H1 (cell line): ENCODE data around the gene SLC2A11. TPM values are rescaled to one million over a fixed set of nuclear protein-coding genes. Genes with fewer than 3 reads are reported as not detected.

Experiments
- EGR1 ChIP-seq: IDR thresholded peaks from 2 replicates; pipeline ENCODE4 v1.6.1; 2011; ENCODE audit warnings: low read depth, low read length, borderline replicate concordance
- JUND ChIP-seq: IDR thresholded peaks from 2 replicates; pipeline ENCODE4 v1.6.1; 2011; ENCODE audit warnings: mild to moderate bottlenecking, improper control_type of control experiment, low read length
- POLR2A ChIP-seq, 2 experiments: IDR thresholded peaks; 1 replicate in 1 of 2; 2 replicates in 1 of 2; pipeline ENCODE4 v1.6.1; 2011; ENCODE audit warnings: low read depth in 2 of 2, low read length in 2 of 2, mild to moderate bottlenecking in 2 of 2; ENCODE audit errors: control extremely low read depth in 1 of 2
- SP1 ChIP-seq: IDR thresholded peaks from 2 replicates; pipeline ENCODE4 v1.6.1; 2011; ENCODE audit warnings: low read depth, low read length
- polyA plus RNA-seq, 7 experiments: library from polyadenylated mRNA; depleted of rRNA in 3 of 7; stranded (reverse) in 5 of 7; unstranded in 2 of 7; fragments of >200 nt in 5 of 7; fragments of 200-250 nt in 2 of 7; gene quantifications; 1 replicate in 5 of 7; 2 replicates in 1 of 7; 4 replicates in 1 of 7; pipeline versions ENCODE4 v1.2.1 to v1.2.3, GENCODE V29; 2011 to 2013; ENCODE audit warnings: missing spikeins in 2 of 7, mixed read lengths in 2 of 7
- total RNA-seq: library from RNA; stranded (reverse); fragmentation: NEBNext Ultra II Directional; extraction: Animal tissue kit (Norgen Biotek cat#: 25700); gene quantifications from 2 replicates; pipeline ENCODE4 v1.2.1, GENCODE V29; 2021

Gene SLC2A11
- total and polyA plus RNA-seq, 2 of the 8 experiments (the other 6 are each of a cell fraction or from before 2014, with no cell fraction given), result 10.7 to 12.5 TPM

DNA sequence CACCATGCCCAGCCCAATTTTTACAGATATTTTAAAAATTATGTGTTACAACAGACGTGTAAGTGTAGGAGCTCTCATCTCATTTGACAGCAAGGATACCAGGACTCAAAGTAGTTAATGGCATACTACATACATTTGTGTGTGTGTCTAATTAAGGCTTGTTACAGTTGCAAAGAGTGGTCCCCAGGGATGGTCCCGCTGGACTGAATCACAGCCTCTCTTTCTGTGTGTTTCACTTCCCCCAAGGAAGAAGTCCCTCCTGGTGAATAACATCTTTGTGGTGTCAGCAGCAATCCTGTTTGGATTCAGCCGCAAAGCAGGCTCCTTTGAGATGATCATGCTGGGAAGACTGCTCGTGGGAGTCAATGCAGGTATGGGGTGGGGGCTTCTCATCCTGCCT lies 17.2 kb downstream of the SLC2A11 start (continued):
- TF ChIP-seq JUND (no peak), SP1 (no peak), EGR1 (no peak), POLR2A (IDR thresholded peaks at IDR 0.05; ENCODE audit: control extremely low read depth in 1 of 2, low read depth in 2 of 2, low read length in 2 of 2) (no peak)
